ENCODE results near the gene RNF222. TPM values are rescaled to one million over a fixed set of nuclear protein-coding genes. Genes with fewer than 3 reads are reported as not detected.
A peak's percentile ranks its signal among the peaks of the same experiment; 100 is the strongest.

RNF222 gene
- total and polyA plus RNA-seq, 2 donors from 2014 or later, result not detected

GRCh38 chr17:8360751-8361150 is 36.9 kb downstream of the RNF222 start:
- FAIRE-seq (no peak), DNase-seq (peak in 2 of 5 donors; percentile 54 to 55)
- no peaks in the 10 kb centered on the region for H3K27me3 ChIP-seq (ENCODE audit: control insufficient read depth, insufficient read depth, low read length)
- H3K4me3 ChIP-seq (ENCODE audit: low read length in 3 of 3), result no peak overlapping the region
- peaks cover 5 to 8% (median 7%) of the 10 kb centered on the region in 3 donors for H3K4me1 ChIP-seq (ENCODE audit: control insufficient read depth in 2 of 3, insufficient read depth in 2 of 3, low read depth in 1 of 3, low read length in 3 of 3)
- intact Hi-C loops (cut with DNase I), result no loop called here
- no peaks in the 10 kb centered on the region for H3K36me3 ChIP-seq (ENCODE audit: control insufficient read depth in 2 of 3, insufficient read depth in 3 of 3, low read length in 3 of 3)
- no peaks in the 10 kb centered on the region for H3K9me3 ChIP-seq (ENCODE audit: control insufficient read depth in 2 of 3, insufficient read depth in 1 of 3, low read length in 3 of 3)
- H3K9ac ChIP-seq (ENCODE audit: low read length in 3 of 3), result no peak overlapping the region
- TF ChIP-seq, protein P1, sequence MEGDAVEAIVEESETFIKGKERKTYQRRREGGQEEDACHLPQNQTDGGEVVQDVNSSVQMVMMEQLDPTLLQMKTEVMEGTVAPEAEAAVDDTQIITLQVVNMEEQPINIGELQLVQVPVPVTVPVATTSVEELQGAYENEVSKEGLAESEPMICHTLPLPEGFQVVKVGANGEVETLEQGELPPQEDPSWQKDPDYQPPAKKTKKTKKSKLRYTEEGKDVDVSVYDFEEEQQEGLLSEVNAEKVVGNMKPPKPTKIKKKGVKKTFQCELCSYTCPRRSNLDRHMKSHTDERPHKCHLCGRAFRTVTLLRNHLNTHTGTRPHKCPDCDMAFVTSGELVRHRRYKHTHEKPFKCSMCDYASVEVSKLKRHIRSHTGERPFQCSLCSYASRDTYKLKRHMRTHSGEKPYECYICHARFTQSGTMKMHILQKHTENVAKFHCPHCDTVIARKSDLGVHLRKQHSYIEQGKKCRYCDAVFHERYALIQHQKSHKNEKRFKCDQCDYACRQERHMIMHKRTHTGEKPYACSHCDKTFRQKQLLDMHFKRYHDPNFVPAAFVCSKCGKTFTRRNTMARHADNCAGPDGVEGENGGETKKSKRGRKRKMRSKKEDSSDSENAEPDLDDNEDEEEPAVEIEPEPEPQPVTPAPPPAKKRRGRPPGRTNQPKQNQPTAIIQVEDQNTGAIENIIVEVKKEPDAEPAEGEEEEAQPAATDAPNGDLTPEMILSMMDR (IDR thresholded peaks at IDR 0.05; ENCODE audit: borderline replicate concordance, extremely low read depth, insufficient read depth), result no peak
- no peak overlapping the region for H3K27ac ChIP-seq (ENCODE audit: low read depth in 2 of 2, low read length in 2 of 2)

DNA sequence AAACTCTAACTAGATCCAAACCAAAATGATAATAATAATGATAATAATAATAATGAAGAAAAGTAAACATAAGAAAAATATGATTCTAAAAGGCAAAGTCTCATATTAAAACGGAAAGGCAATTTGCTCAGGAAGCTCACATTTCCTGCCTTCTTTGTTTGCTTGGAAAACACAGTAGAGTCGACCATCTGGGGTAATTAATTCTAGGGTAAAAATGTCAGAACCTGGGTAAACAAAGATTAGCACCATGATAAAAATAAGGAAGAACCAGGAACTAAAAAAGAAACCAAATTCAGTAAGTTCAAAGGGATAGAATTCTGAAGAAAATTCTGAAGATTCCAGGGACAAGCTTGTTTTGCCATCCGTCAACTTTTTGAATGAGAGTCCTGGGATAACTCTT is 37.4 kb downstream of the RNF222 start:
- Histone ChIP-seq H3K27ac (ENCODE audit: low read depth in 2 of 2, low read length in 2 of 2) (no peak overlapping the region), H3K36me3 (ENCODE audit: control insufficient read depth in 2 of 3, insufficient read depth in 3 of 3, low read length in 3 of 3) (no peaks in the 10 kb centered on the region), H3K4me1 (ENCODE audit: control insufficient read depth in 2 of 3, insufficient read depth in 2 of 3, low read depth in 1 of 3, low read length in 3 of 3) (peaks cover 5 to 8% (median 7%) of the 10 kb centered on the region in 3 donors), H3K9me3 (ENCODE audit: control insufficient read depth in 2 of 3, insufficient read depth in 1 of 3, low read length in 3 of 3) (no peaks in the 10 kb centered on the region), H3K4me3 (ENCODE audit: low read length in 3 of 3) (no peak overlapping the region), H3K27me3 (ENCODE audit: control insufficient read depth, insufficient read depth, low read length) (no peaks in the 10 kb centered on the region), H3K9ac (ENCODE audit: low read length in 3 of 3) (no peak overlapping the region)
- intact Hi-C loops (cut with DNase I), result no loop called here
- peak; percentile 21 for FAIRE-seq
- peak in 2 of 5 donors; percentile 27 to 54 for DNase-seq
- TF ChIP-seq, protein P1 (IDR thresholded peaks at IDR 0.05; ENCODE audit: borderline replicate concordance, extremely low read depth, insufficient read depth), result no peak

GRCh38 chr17:8359769-8360168 is 37.9 kb downstream of the RNF222 start:
- intact Hi-C loops (cut with DNase I), result no loop called here
- H3K4me3 ChIP-seq (ENCODE audit: low read length in 3 of 3), result no peak overlapping the region
- H3K9ac ChIP-seq (ENCODE audit: low read length in 3 of 3), result no peak overlapping the region
- no peak overlapping the region for H3K27ac ChIP-seq (ENCODE audit: low read depth in 2 of 2, low read length in 2 of 2)
- H3K9me3 ChIP-seq (ENCODE audit: control insufficient read depth in 2 of 3, insufficient read depth in 1 of 3, low read length in 3 of 3), result no peaks in the 10 kb centered on the region
- H3K36me3 ChIP-seq (ENCODE audit: control insufficient read depth in 2 of 3, insufficient read depth in 3 of 3, low read length in 3 of 3), result no peaks in the 10 kb centered on the region
- TF ChIP-seq, protein P1 (IDR thresholded peaks at IDR 0.05; ENCODE audit: borderline replicate concordance, extremely low read depth, insufficient read depth), result no peak
- DNase-seq, result peak in 2 of 5 donors; percentile 40 to 74
- peaks cover 5 to 8% (median 7%) of the 10 kb centered on the region in 3 donors for H3K4me1 ChIP-seq (ENCODE audit: control insufficient read depth in 2 of 3, insufficient read depth in 2 of 3, low read depth in 1 of 3, low read length in 3 of 3)
- FAIRE-seq, result no peak
- H3K27me3 ChIP-seq (ENCODE audit: control insufficient read depth, insufficient read depth, low read length), result no peaks in the 10 kb centered on the region

DNA sequence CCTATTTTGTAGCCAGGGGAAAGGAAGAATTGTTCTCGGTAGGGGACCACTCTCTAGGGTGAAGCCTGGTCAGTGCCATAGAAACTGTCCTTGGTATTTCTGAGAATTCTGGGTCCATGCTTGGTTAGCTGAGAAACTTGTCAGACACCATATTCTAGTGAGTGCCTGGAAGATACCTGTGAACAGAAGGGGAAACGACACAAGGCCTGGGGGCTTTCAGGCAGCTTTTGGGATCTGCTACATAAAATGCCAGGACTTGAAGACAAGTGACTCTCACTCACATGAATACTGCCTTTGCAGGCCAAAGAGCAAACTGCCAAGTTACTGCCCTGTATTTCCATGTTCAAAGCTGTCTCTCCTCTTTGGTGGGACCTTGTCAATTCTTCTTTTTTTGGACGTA is 39.7 kb downstream of the RNF222 start:
- FAIRE-seq (no peak), DNase-seq (no peak)
- H3K4me1 ChIP-seq (ENCODE audit: control insufficient read depth in 2 of 3, insufficient read depth in 2 of 3, low read depth in 1 of 3, low read length in 3 of 3), result peaks cover 5 to 8% (median 7%) of the 10 kb centered on the region in 3 donors
- H3K36me3 ChIP-seq (ENCODE audit: control insufficient read depth in 2 of 3, insufficient read depth in 3 of 3, low read length in 3 of 3), result no peaks in the 10 kb centered on the region
- TF ChIP-seq, protein P1 (IDR thresholded peaks at IDR 0.05; ENCODE audit: borderline replicate concordance, extremely low read depth, insufficient read depth), result no peak
- H3K4me3 ChIP-seq (ENCODE audit: low read length in 3 of 3), result no peak overlapping the region
- no peaks in the 10 kb centered on the region for H3K27me3 ChIP-seq (ENCODE audit: control insufficient read depth, insufficient read depth, low read length)
- H3K27ac ChIP-seq (ENCODE audit: low read depth in 2 of 2, low read length in 2 of 2), result no peak overlapping the region
- H3K9ac ChIP-seq (ENCODE audit: low read length in 3 of 3), result no peak overlapping the region
- no peaks in the 10 kb centered on the region for H3K9me3 ChIP-seq (ENCODE audit: control insufficient read depth in 2 of 3, insufficient read depth in 1 of 3, low read length in 3 of 3)
- intact Hi-C loops (cut with DNase I), result no loop called here
